Left lung (tissue), 10 donors: Measurements from ENCODE around the gene COX7A2L. TPM values are rescaled to one million over a fixed set of nuclear protein-coding genes. Genes with fewer than 3 reads are reported as not detected.

Source experiments
- ATAC-seq: fragments of 200-7000 bp; cut with Tn5 transposase; one replicate; pipeline ENCODE4 v1.9.1; 2020; ENCODE audit warnings: moderate library complexity
- DNase-seq, 4 donors: peaks; one replicate each; pipeline ENCODE4 v3.0.0-alpha.2; 2013 to 2020
- H3K27ac ChIP-seq, 2 donors: fragments of 200-600 bp; sonication (generic) in 1 of 2; one replicate each; pipeline versions ENCODE4 v1.5.0 to v1.8.0; 2020 to 2021
- H3K27me3 ChIP-seq, 2 donors: fragments of 200-600 bp; sonication (generic) in 1 of 2; one replicate each; pipeline versions ENCODE4 v1.5.0 to v1.8.0; 2020 to 2021
- H3K36me3 ChIP-seq, 2 donors: fragments of 200-600 bp; sonication (generic) in 1 of 2; one replicate each; pipeline versions ENCODE4 v1.5.0 to v1.8.0; 2020 to 2021
- H3K4me1 ChIP-seq, 2 donors: fragments of 200-600 bp; one replicate each; pipeline ENCODE4 v1.8.0; 2021
- H3K4me3 ChIP-seq, 2 donors: fragments of 200-600 bp; sonication (generic) in 1 of 2; one replicate each; pipeline versions ENCODE4 v1.5.0 to v1.8.0; 2020 to 2021; ENCODE audit warnings: mild to moderate bottlenecking in 1 of 2
- H3K9me3 ChIP-seq, 2 donors: fragments of 200-600 bp; sonication (generic) in 1 of 2; one replicate each; pipeline versions ENCODE4 v1.5.0 to v1.8.0; 2020 to 2021
- CTCF ChIP-seq, 2 donors: fragments of 200-600 bp; sonication (generic) in 1 of 2; IDR thresholded peaks; one replicate each; pipeline versions ENCODE4 v1.5.0 to v1.8.0; 2021; ENCODE audit warnings: antibody characterized with exemption in 2 of 2
- intact Hi-C, 2 donors: fragments of 100-400 bp; cut with DNase I; formaldehyde crosslinking; loops; one replicate each; pipeline versions ENCODE4 v1.11.2 to v1.14.2; 2022
- polyA plus RNA-seq, 6 donors: library from polyadenylated mRNA; unstranded; fragments of 120-200 nt; gene quantifications; one replicate each; pipeline ENCODE4 v1.2.1, GENCODE V29; 2013; ENCODE audit not compliant: insufficient read length in 6 of 6
- total RNA-seq, 2 donors: library from RNA; stranded (reverse); fragmentation: NEBNext Ultra II Directional; extraction: Animal tissue kit (Norgen Biotek cat#: 25700); gene quantifications; one replicate each; pipeline ENCODE4 v1.2.1, GENCODE V29; 2021
- donor health status: DM: no; HTN: yes; CAD: no.
- donor health status: DM: no; HTN: no; CAD: no.

The COX7A2L gene
- total and polyA plus RNA-seq, 8 donors, result 80.0 to 193 (median 171) TPM

DNA sequence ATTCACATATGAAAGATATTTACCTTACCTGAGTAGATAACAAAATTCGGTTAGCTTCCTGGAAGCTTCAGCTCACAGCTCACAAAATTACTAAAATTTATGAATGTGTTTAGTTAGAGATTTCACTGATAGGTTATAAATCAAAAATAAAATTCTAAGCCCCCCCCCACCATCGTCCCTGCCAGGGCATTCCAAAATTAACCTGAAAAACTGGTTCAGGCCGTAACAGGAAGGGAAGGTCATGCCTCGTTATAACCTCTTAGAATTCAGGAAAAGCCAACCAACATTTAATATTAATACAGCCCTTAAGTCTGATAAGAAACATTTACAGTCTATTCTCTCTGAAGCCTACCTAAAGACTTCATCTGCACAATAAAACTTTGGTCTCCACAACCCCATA, 48.9 kb downstream of the COX7A2L start:
- no peak for DNase-seq
- intact Hi-C loops, result no loop called here
- peaks cover 0 to 20% of the 10 kb centered on the region in 2 donors for H3K4me1 ChIP-seq
- H3K27ac ChIP-seq, result no peak overlapping the region
- H3K9me3 ChIP-seq, result no peaks in the 10 kb centered on the region
- TF ChIP-seq CTCF (IDR thresholded peaks at IDR 0.05), result no peak
- peaks cover 0 to 25% of the 10 kb centered on the region in 2 donors for H3K36me3 ChIP-seq
- no peak overlapping the region for H3K4me3 ChIP-seq
- peak; percentile 76 for ATAC-seq
- H3K27me3 ChIP-seq, result no peaks in the 10 kb centered on the region

- DNase-seq (no peak), ATAC-seq (no peak)
- Histone ChIP-seq H3K9me3 (no peaks in the 10 kb centered on the region), H3K36me3 (peaks cover 0 to 20% of the 10 kb centered on the region in 2 donors), H3K27ac (no peak overlapping the region), H3K4me3 (no peak overlapping the region), H3K27me3 (no peaks in the 10 kb centered on the region), H3K4me1 (peaks cover 0 to 10% of the 10 kb centered on the region in 2 donors)
- intact Hi-C loops, result no loop called here
- no peak for TF ChIP-seq CTCF (IDR thresholded peaks at IDR 0.05)
Observed at GRCh38 chr2:42310007-42310515, 51.0 kb downstream of the COX7A2L start.

- Histone ChIP-seq H3K9me3 (no peaks in the 10 kb centered on the region), H3K27ac (no peak overlapping the region), H3K4me3 (no peak overlapping the region), H3K4me1 (peaks cover 0 to 3% of the 10 kb centered on the region in 2 donors), H3K36me3 (peaks cover 0 to 27% of the 10 kb centered on the region in 2 donors), H3K27me3 (no peaks in the 10 kb centered on the region)
- no peak for TF ChIP-seq CTCF (IDR thresholded peaks at IDR 0.05)
- DNase-seq (no peak), ATAC-seq (no peak)
- intact Hi-C loops, result no loop called here
Observed at GRCh38 chr2:42309366-42309765, 51.7 kb downstream of the COX7A2L start.

DNA sequence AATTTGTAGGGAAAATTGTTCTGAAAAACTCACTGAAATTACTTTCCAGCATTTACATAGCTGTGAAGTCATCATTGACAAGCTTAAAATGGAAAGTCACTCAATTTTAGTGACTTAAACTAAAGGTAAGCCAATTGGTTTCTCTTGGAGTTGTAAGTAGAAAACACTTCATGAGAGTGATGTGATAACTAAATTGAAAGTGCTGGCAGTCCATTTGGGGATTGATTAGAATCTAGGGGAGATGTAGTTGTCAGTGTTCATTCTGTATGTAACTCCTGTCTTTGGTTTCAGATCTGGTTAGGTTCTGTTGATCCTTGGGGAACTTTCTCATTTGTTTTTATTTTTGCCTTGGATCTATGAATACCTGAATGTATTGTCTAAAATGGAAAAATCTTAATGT, 53.8 kb downstream of the COX7A2L start:
- H3K36me3 ChIP-seq, result peaks cover 0 to 49% of the 10 kb centered on the region in 2 donors
- H3K9me3 ChIP-seq, result no peaks in the 10 kb centered on the region
- no peak for DNase-seq
- H3K27ac ChIP-seq, result no peak overlapping the region
- intact Hi-C loops, result no loop called here
- no peaks in the 10 kb centered on the region for H3K27me3 ChIP-seq
- no peak for TF ChIP-seq CTCF (IDR thresholded peaks at IDR 0.05)
- H3K4me3 ChIP-seq, result no peak overlapping the region
- H3K4me1 ChIP-seq, result no peaks in the 10 kb centered on the region
- ATAC-seq, result no peak

GRCh38 chr2:42304059-42304713, 56.8 kb downstream of the COX7A2L start:
- H3K4me1 ChIP-seq, result no peaks in the 10 kb centered on the region
- no peaks in the 10 kb centered on the region for H3K9me3 ChIP-seq
- peaks cover 0 to 73% of the 10 kb centered on the region in 2 donors for H3K36me3 ChIP-seq
- DNase-seq (no peak), ATAC-seq (no peak)
- H3K27me3 ChIP-seq, result no peaks in the 10 kb centered on the region
- intact Hi-C loops, result no loop called here
- no peak overlapping the region for H3K27ac ChIP-seq
- TF ChIP-seq CTCF (IDR thresholded peaks at IDR 0.05), result no peak
- H3K4me3 ChIP-seq, result no peak overlapping the region
